ACC112 (cell line): ENCODE measurements around the gene NAA80.

Experiments
- H2AFZ ChIP-seq: fragments of 200-600 bp; sonication (generic); one replicate; pipeline ENCODE4 v1.6.0; 2017; ENCODE audit warnings: antibody characterized with exemption, low read length; ENCODE audit not compliant: unreplicated experiment
- H3K27ac ChIP-seq: fragments of 200-600 bp; sonication (generic); 2 replicates; pipeline ENCODE4 v1.5.1; 2014; ENCODE audit warnings: low read depth, mild to moderate bottlenecking, antibody characterized with exemption, low read length, moderate library complexity
- H3K27me3 ChIP-seq: fragments of 200-600 bp; sonication (generic); 2 replicates; pipeline ENCODE4 v1.6.1; 2014; ENCODE audit warnings: mild to moderate bottlenecking, antibody characterized with exemption, low read length, moderate library complexity, mixed read lengths; ENCODE audit not compliant: insufficient read depth
- H3K36me3 ChIP-seq: fragments of 200-600 bp; sonication (generic); 2 replicates; pipeline ENCODE4 v1.6.1; 2016; ENCODE audit warnings: mild to moderate bottlenecking, antibody characterized with exemption, low read length, moderate library complexity, mixed read lengths; ENCODE audit not compliant: insufficient read depth
- H3K4me1 ChIP-seq: fragments of 200-600 bp; sonication (generic); one replicate; pipeline ENCODE4 v1.6.1; 2016; ENCODE audit warnings: low read length, mixed read lengths; ENCODE audit not compliant: insufficient read depth, unreplicated experiment, control insufficient read depth
- H3K4me3 ChIP-seq: fragments of 200-600 bp; sonication (generic); 2 replicates; pipeline ENCODE4 v1.5.1; 2014; ENCODE audit warnings: mild to moderate bottlenecking, low read depth, low read length
- H3K79me2 ChIP-seq: fragments of 200-600 bp; sonication (generic); one replicate; pipeline ENCODE4 v1.6.0; 2016; ENCODE audit warnings: low read length; ENCODE audit not compliant: control insufficient read depth, unreplicated experiment, insufficient read depth

Gene NAA80

GRCh38 chr3:50327129-50327528 lies 27.9 kb upstream of the NAA80 start:
- Histone ChIP-seq H3K79me2 (peaks cover 20% of the 10 kb centered on the region), H2AFZ (no peak overlapping the region), H3K4me3 (peak overlapping the region; percentile 87), H3K27me3 (no peaks in the 10 kb centered on the region), H3K27ac (no peak overlapping the region), H3K36me3 (peaks cover 17% of the 10 kb centered on the region; the same call in 1 of the 2 replicates), H3K4me1 (peaks cover 24% of the 10 kb centered on the region)

GRCh38 chr3:50326182-50326541 lies 27.0 kb upstream of the NAA80 start:
- Histone ChIP-seq H3K36me3 (peaks cover 8% of the 10 kb centered on the region; the same call in 1 of the 2 replicates), H2AFZ (no peak overlapping the region), H3K4me3 (no peak overlapping the region; the same call in 1 of the 2 replicates), H3K79me2 (peaks cover 14% of the 10 kb centered on the region), H3K4me1 (peaks cover 29% of the 10 kb centered on the region), H3K27ac (no peak overlapping the region), H3K27me3 (no peaks in the 10 kb centered on the region)

- no peak overlapping the region for H3K4me3 ChIP-seq
- peaks cover 7% of the 10 kb centered on the region; the same call in 1 of the 2 replicates for H3K36me3 ChIP-seq
- H2AFZ ChIP-seq = no peak overlapping the region
- no peaks in the 10 kb centered on the region for H3K27me3 ChIP-seq
- H3K79me2 ChIP-seq = peaks cover 14% of the 10 kb centered on the region
- H3K27ac ChIP-seq = no peak overlapping the region
- H3K4me1 ChIP-seq = peaks cover 29% of the 10 kb centered on the region
Measured at GRCh38 chr3:50325497-50326181, 26.4 kb upstream of the NAA80 start.

- H3K36me3 ChIP-seq = peaks cover 5% of the 10 kb centered on the region; the same call in 1 of the 2 replicates
- peaks cover 33% of the 10 kb centered on the region for H3K4me1 ChIP-seq
- H3K27ac ChIP-seq = no peak overlapping the region
- H3K4me3 ChIP-seq = no peak overlapping the region
- no peak overlapping the region for H2AFZ ChIP-seq
- peaks cover 18% of the 10 kb centered on the region for H3K79me2 ChIP-seq
- no peaks in the 10 kb centered on the region for H3K27me3 ChIP-seq
Measured at GRCh38 chr3:50325113-50325480, 25.9 kb upstream of the NAA80 start.

GRCh38 chr3:50324351-50325112 lies 25.3 kb upstream of the NAA80 start:
- no peaks in the 10 kb centered on the region for H3K27me3 ChIP-seq
- no peak overlapping the region for H2AFZ ChIP-seq
- no peak overlapping the region for H3K4me3 ChIP-seq
- peaks cover 23% of the 10 kb centered on the region for H3K79me2 ChIP-seq
- peaks cover under 1% of the 10 kb centered on the region; the same call in 1 of the 2 replicates for H3K36me3 ChIP-seq
- H3K27ac ChIP-seq = no peak overlapping the region
- peaks cover 35% of the 10 kb centered on the region for H3K4me1 ChIP-seq

- H3K4me1 ChIP-seq = peaks cover 35% of the 10 kb centered on the region
Measured at GRCh38 chr3:50323614-50324199, 24.5 kb upstream of the NAA80 start.

GRCh38 chr3:50323092-50323600 lies 23.9 kb upstream of the NAA80 start:
- H3K79me2 ChIP-seq = peaks cover 33% of the 10 kb centered on the region
- H3K27me3 ChIP-seq = no peaks in the 10 kb centered on the region
- H3K27ac ChIP-seq = no peak overlapping the region
- peaks cover 35% of the 10 kb centered on the region for H3K4me1 ChIP-seq
- H2AFZ ChIP-seq = no peak overlapping the region
- no peak overlapping the region for H3K4me3 ChIP-seq
- peaks cover 7% of the 10 kb centered on the region; the same call in 1 of the 2 replicates for H3K36me3 ChIP-seq

More at GRCh38 chr3:50323614-50324199, 24.5 kb upstream of the NAA80 start:
- H3K36me3 ChIP-seq = peaks cover 7% of the 10 kb centered on the region; the same call in 1 of the 2 replicates
- no peak overlapping the region for H3K27ac ChIP-seq
- no peaks in the 10 kb centered on the region for H3K27me3 ChIP-seq
- H2AFZ ChIP-seq = no peak overlapping the region
- peaks cover 32% of the 10 kb centered on the region for H3K79me2 ChIP-seq
- no peak overlapping the region for H3K4me3 ChIP-seq

- peak within 1 kb of the TSS; percentile 65 for H2AFZ ChIP-seq
- H3K27ac ChIP-seq = peak within 1 kb of the TSS; percentile 88
- peak within 1 kb of the TSS; percentile 84 for H3K4me3 ChIP-seq
- no peaks in the 10 kb centered on the region for H3K27me3 ChIP-seq
- H3K36me3 ChIP-seq = peaks cover 7% of the 10 kb centered on the region; the same call in 1 of the 2 replicates
- peaks cover 35% of the 10 kb centered on the region for H3K4me1 ChIP-seq
- H3K79me2 ChIP-seq = peaks cover 29% of the 10 kb centered on the region
Measured at GRCh38 chr3:50322386-50323091, 23.3 kb upstream of the NAA80 start, which contains the start of gene HYAL2. Gene HYAL2 (minus strand): TSS chr3:50322745. CDS start chr3:50320489, 2,256 bp downstream.

- Histone ChIP-seq H2AFZ (peak overlapping the region; percentile 65), H3K36me3 (peaks cover 7% of the 10 kb centered on the region; the same call in 1 of the 2 replicates), H3K27ac (no peak overlapping the region), H3K79me2 (peaks cover 24% of the 10 kb centered on the region), H3K27me3 (no peaks in the 10 kb centered on the region), H3K4me1 (peaks cover 35% of the 10 kb centered on the region), H3K4me3 (peak overlapping the region; percentile 84)
Measured at GRCh38 chr3:50322115-50322385, 22.8 kb upstream of the NAA80 start.
